Measurements from ENCODE around the gene SUPT6H.
A peak's percentile ranks its signal among the peaks of the same experiment; 100 is the strongest.
"Not testable (repeated sequence)": the region's sequence is repeated elsewhere in the genome, so short reads cannot be mapped to it uniquely, and the experiment has no call there.

The SUPT6H gene

DNA sequence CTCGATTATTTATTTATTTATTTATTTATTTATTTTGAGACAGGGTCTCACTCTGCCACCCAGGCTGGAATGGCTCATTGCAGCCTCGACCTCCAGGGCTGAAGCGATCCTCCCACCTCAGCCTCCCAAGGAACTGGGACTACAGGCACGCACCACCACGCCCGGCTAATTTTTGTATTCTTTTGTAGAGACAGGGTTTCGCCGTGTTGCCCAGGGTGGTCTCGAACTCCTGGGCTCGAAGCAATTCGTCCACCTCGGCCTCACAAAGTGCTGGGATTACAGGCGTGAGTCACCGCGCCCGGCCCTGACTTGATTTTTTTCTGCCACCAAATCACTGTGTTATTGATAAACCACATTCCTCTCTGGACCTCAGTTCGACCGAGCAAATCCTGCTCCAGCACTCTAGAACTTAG lies 57.0 kb downstream of the SUPT6H start:
- no peak for DNase-seq (ENCODE audit: low read depth)

GRCh38 chr17:28720247-28720996 lies 58.4 kb downstream of the SUPT6H start:
- DNase-seq (ENCODE audit: low read depth): no peak

- not testable (repeated sequence) for DNase-seq (ENCODE audit: low read depth)
These were observed 59.0 kb downstream of the SUPT6H start for GRCh38 chr17:28720997-28721329.

DNA sequence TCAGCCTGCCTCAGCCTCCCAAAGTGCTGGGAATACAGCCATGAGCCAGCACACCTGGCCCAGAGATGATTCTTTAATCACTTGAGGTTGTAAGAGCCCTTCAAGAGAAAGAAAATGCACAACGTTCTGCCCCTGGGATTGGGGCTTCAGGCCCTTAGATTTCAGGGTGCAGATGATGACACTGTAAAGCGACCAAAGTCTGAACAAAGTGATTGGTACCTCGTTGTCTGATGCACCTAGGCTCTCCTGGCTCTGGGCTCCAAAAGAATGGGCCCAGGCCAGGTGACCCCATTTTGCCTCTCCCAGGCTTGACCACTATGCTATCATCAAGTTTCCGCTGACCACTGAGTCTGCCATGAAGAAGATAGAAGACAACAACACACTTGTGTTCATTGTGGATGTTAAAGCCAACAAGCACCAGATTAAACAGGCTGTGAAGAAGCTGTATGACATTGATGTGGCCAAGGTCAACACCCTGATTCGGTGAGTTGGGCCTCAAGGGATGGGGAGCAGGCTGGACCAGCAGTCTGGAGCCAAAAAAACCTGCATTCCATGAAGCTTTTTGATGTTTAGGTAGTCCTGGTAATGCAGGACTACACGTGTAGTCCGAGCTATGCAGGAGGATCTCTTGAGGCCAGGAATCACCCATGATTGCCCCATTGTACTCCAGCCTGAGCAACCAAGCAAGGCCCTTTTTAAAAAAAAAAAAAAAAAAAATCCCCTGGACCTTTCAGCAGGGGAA lies 60.6 kb downstream of the SUPT6H start:
- DNase-seq (ENCODE audit: low read depth): no peak

- DNase-seq (ENCODE audit: low read depth): no peak
These were observed 61.3 kb downstream of the SUPT6H start for GRCh38 chr17:28723159-28723835.

GRCh38 chr17:28723836-28724499 lies 62.0 kb downstream of the SUPT6H start:
- DNase-seq (ENCODE audit: low read depth): not testable (repeated sequence)

DNA sequence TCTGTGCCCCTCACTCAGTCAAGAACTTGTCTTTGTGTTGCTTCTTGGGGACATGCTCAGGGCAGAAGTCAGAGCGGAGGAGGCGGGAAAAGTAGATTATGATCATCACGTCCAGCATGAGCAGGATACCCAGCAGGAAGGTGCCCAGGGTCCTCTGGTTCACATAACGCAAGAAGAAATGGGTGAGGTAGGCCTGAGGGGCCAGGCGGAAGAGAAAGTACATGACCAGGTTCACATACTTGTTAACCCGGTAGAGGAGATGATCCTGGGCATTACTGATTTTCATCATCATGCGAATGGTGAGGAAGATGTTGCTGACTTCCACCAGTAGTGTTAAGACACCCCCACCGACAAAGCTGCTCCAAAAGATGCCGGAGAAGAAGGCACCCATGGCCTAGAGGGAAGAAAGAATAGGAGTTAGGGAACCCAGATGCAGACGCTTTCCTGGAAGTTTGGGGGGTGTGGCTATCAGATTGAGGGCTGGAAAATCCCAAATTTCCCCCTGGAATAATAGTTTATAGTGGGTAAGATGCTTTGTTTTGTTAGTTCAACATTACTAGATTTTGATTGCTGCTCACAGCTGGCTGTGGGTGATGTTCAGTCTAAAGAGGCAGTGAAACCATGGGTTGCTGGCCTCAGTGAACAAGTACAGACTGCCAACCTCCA lies 62.6 kb downstream of the SUPT6H start:
- no peak for DNase-seq (ENCODE audit: low read depth)

GRCh38 chr17:28725166-28725659 lies 63.2 kb downstream of the SUPT6H start:
- no peak for DNase-seq (ENCODE audit: low read depth)

- DNase-seq (ENCODE audit: low read depth): no peak
These were observed 63.7 kb downstream of the SUPT6H start for GRCh38 chr17:28725660-28726225.

DNA sequence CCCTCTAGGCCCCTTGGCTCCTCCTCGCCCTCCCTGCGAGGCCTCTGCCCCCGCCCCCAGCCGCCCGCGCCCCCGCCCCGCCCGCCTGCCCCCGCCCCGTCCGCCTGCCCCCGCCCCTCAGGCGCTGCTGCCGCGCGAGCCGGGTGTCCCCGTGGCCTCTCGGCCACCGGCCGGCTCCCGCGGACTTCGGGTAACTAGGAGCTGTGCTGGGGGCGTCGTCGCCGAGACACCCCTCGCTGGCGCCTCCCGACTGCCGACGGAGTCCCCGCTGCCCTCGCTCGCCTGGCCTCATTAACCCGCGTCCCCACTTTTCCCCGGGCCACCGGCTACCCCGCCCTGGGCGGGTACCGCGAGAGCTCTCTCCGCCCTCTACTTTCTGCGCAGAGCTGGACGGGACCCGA lies 64.2 kb downstream of the SUPT6H start, which contains the start of gene TLCD1:
TSS of gene TLCD1 (minus strand) at position 8 of the 401 bp plus-strand sequence. CDS start 136 bp downstream, outside the sequence.
- DNase-seq (ENCODE audit: low read depth): no peak

DNA sequence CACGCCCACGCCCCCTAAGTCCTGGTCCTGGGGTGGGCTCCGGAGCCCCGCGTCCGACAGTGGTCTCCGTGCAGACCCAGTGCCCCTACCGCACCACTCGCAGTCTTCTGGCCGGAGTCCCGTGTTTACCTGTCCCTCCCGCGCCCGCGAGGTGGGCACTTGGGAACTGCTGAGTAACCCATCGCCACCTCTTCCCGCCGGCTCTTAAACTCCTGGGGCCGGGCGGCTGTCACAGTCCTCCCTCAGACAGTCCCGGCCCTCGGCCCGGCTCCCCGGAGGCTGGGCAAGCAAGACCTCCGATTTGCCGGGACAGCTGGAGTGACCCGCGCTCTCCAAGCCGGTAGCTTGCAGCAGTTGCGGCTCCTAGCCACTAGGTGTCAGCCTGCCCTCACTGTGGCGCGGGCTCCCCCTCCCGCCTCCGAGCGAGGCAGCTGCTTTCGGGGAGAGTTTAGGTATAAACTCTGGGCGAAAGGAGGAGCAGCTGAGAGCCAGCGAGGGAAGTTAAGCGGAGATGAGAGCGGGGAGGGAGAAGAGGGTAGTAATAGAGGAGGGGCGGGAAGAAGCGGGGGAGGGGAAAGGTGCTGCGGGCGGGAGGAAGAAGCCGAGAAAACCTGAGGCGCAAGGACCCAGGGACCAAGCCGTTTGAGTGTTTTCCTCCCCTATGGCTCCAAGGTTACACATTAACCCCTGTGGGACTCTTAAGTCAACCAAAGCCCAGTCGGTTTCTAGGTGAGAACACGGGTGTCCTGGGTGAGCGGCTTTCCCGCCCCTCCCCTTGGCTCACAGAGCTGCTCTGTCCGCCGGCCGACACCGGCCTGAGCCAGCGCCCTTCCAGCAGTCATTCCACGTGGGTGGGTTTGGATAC lies 64.9 kb downstream of the SUPT6H start:
- DNase-seq (ENCODE audit: low read depth): peak; percentile 84

DNA sequence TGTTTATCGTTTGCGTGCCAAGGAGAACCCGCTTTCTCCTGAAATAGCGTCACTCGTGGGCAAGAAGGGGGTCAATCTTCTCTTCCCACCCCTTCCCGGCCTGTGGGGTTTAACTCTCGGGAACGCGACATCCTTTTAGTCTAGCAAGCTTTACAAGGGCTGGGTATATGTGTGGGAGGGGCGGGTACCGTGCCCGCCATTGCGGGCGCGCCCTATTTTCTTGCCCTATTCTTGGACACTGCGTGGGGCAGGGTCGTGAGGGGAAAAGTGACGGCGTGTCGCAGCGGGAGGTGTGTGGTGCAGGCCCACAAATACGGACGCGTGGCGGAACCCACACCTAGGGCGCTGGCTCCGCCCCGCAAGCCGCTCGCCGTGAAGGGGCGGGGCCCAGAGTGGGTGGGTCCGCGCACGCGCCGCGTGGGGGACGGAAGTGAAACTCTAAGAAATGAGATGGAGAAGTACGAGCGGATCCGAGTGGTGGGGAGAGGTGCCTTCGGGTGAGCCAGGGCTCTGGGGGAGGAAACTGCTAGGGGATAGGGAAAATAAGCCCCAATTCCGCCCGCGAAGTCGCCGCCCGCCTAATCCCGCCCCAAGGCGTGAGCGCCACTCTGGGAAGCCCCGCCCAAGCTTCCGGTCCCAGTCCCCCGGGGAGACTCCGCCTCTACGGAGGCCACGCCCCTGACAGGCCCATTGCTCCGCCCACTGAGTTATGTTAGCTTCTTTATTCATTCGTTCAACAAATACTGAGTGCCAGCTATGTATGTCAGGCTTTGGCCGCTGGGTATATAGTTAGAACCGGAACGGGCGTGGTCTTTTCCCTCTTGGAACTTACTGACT lies 66.6 kb downstream of the SUPT6H start, which contains the start of gene NEK8:
TSS of gene NEK8 (plus strand) at position 425 of the 837 bp plus-strand sequence. CDS start at position 451, 26 bp downstream.
- DNase-seq (ENCODE audit: low read depth): peak; percentile 98

GRCh38 chr17:28729950-28730330 lies 67.9 kb downstream of the SUPT6H start:
- DNase-seq (ENCODE audit: low read depth): no peak

- DNase-seq (ENCODE audit: low read depth): no peak
These were observed 71.3 kb downstream of the SUPT6H start for GRCh38 chr17:28733346-28733745.

DNA sequence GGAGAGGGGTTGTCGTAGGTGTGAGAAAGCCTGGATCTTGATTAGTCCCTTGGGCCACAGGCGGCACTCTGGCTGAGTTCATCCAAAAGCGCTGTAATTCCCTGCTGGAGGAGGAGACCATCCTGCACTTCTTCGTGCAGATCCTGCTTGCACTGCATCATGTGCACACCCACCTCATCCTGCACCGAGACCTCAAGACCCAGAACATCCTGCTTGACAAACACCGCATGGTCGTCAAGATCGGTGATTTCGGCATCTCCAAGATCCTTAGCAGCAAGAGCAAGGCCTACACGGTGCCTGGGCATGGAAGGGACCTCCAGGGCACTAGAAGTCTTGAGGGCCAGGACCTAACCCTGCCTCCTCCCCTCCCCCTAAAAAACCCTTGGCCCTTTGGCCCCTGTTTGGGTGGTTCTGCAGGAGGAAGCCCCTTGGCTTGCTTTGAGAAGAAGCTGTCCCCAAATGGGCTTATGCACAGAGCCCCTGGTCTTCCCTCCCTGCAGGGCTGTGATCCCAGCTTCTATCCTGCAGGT lies 72.8 kb downstream of the SUPT6H start:
- DNase-seq (ENCODE audit: low read depth): no peak

- DNase-seq (ENCODE audit: low read depth): no peak
These were observed 73.3 kb downstream of the SUPT6H start for GRCh38 chr17:28735242-28735722.

DNA sequence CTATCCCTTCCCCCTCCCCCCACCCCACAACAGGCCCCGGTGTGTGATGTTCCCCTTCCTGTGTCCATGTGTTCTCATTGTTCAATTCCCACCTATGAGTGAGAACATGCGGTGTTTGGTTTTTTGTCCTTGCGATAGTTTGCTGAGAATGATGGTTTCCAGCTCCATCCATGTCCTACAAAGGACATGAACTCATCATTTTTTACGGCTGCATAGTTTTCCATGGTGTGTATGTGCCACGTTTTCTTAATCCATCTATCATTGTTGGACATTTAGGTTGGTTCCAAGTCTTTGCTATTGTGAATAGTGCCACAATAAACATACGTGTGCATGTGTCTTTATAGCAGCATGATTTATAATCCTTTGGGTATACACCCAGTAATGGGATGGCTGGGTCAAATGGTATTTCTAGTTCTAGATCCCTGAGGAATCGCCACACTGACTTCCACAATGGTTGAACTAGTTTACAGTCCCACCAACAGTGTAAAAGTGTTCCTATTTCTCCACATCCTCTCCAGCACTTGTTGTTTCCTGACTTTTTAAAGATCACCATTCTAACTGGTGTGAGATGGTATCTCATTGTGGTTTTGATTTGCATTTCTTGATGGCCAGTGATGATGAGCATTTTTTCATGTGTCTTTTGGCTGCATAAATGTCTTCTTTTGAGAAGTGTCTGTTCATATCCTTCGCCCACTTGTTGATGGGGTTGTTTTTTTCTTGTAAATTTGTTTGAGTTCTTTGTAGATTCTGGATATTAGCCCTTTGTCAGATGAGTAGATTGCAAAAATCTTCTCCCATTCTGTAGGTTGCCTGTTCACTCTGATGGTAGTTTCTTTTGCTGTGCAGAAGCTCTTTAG lies 74.1 kb downstream of the SUPT6H start:
- DNase-seq (ENCODE audit: low read depth): not testable (repeated sequence)

DNA sequence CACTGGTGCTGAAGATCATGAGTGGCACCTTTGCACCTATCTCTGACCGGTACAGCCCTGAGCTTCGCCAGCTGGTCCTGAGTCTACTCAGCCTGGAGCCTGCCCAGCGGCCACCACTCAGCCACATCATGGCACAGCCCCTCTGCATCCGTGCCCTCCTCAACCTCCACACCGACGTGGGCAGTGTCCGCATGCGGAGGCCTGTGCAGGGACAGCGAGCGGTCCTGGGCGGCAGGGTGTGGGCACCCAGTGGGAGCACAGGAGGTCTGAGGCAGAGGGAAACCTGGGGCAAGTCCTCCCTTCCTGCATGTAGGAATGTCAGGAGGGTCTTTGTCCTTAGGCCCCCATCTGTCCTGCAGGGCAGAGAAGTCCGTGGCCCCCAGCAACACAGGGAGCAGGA lies 75.3 kb downstream of the SUPT6H start:
- DNase-seq (ENCODE audit: low read depth): no peak

Measured in stimulated activated CD8-positive, alpha-beta memory T cell treated with anti-CD3 and anti-CD28 coated beads, Interleukin-15, amount 100 ng/mL, for 1 hour (primary cell).